ENCODE data around the gene SLC16A12.

DNA sequence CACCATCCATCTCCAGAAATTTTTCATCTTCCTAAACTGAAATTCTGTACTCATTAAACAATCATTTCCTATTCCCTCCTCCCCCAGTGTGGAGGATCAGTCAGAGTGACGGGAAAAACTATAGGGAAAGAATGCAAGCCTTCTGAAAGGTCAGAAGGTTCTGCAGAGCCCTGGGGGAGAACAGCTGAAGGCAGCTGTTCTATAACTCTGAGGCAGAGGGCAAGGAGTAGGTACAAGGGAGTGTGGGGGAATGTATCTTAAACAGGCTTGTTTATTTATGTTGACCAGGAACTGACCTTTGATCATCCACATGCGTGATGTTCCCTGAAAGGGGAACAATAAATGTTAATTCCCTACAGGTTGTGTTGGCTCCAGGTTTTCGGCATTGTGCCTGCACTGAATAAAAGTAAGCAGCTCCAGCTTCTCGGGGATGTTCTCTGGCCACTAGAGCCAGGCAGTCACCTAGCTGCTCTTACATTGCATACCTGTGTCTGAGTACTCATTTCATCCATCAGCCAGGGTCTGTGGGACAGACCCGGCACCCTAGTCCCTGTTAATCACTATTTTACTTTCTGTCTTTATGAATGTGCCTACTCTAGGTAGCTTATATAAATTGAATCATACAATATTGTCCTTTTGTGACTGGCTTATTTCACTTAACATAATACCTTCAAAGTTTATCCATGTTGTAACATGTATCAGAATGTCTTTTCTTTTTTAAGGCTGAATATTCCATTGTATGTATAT lies 137.2 kb downstream of the SLC16A12 start:
- TF ChIP-seq, protein P1, sequence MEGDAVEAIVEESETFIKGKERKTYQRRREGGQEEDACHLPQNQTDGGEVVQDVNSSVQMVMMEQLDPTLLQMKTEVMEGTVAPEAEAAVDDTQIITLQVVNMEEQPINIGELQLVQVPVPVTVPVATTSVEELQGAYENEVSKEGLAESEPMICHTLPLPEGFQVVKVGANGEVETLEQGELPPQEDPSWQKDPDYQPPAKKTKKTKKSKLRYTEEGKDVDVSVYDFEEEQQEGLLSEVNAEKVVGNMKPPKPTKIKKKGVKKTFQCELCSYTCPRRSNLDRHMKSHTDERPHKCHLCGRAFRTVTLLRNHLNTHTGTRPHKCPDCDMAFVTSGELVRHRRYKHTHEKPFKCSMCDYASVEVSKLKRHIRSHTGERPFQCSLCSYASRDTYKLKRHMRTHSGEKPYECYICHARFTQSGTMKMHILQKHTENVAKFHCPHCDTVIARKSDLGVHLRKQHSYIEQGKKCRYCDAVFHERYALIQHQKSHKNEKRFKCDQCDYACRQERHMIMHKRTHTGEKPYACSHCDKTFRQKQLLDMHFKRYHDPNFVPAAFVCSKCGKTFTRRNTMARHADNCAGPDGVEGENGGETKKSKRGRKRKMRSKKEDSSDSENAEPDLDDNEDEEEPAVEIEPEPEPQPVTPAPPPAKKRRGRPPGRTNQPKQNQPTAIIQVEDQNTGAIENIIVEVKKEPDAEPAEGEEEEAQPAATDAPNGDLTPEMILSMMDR (IDR thresholded peaks at IDR 0.05; ENCODE audit: low read depth, low read length) = no peak
- no peak for TF ChIP-seq EZH2phosphoT487 (IDR thresholded peaks at IDR 0.05; ENCODE audit: low read depth)
